Measurements from ENCODE around the gene IDH1. TPM values are rescaled to one million over a fixed set of nuclear protein-coding genes. Genes with fewer than 3 reads are reported as not detected.
"Not testable (repeated sequence)": the region's sequence is repeated elsewhere in the genome, so short reads cannot be mapped to it uniquely, and the experiment has no call there.

IDH1 gene
- polyA plus RNA-seq, 1 donor = 35.2 TPM

- no peak for DNase-seq (ENCODE audit: low read depth)
These were observed 32.5 kb downstream of the IDH1 start for GRCh38 chr2:208222351-208222750.

GRCh38 chr2:208221873-208222272 lies 33.0 kb downstream of the IDH1 start:
- not testable (repeated sequence) for DNase-seq (ENCODE audit: low read depth)

- no peak for DNase-seq (ENCODE audit: low read depth)
These were observed 44.0 kb downstream of the IDH1 start for GRCh38 chr2:208210688-208211451.

GRCh38 chr2:208208335-208209085 lies 46.4 kb downstream of the IDH1 start:
- DNase-seq (ENCODE audit: low read depth) = no peak

GRCh38 chr2:208207769-208208168 lies 47.1 kb downstream of the IDH1 start:
- no peak for DNase-seq (ENCODE audit: low read depth)

GRCh38 chr2:208204166-208204565 lies 50.7 kb downstream of the IDH1 start:
- no peak for DNase-seq (ENCODE audit: low read depth)

GRCh38 chr2:208195531-208195930 lies 59.3 kb downstream of the IDH1 start:
- no peak for DNase-seq (ENCODE audit: low read depth)

- DNase-seq (ENCODE audit: low read depth) = no peak
These were observed 62.1 kb downstream of the IDH1 start for GRCh38 chr2:208192611-208193236.

- no peak for DNase-seq (ENCODE audit: low read depth)
These were observed 64.9 kb downstream of the IDH1 start, which contains the start of gene C2orf80 for GRCh38 chr2:208189810-208190503. Gene C2orf80, minus strand, starts transcription at chr2:208190030. Its CDS starts 3,044 bp downstream, at chr2:208186986.

- DNase-seq (ENCODE audit: low read depth) = no peak
These were observed 65.6 kb downstream of the IDH1 start for GRCh38 chr2:208189069-208189809.

GRCh38 chr2:208186893-208187292 lies 68.0 kb downstream of the IDH1 start:
- no peak for DNase-seq (ENCODE audit: low read depth)

GRCh38 chr2:208186465-208186864 lies 68.4 kb downstream of the IDH1 start:
- no peak for DNase-seq (ENCODE audit: low read depth)

Other genes with a start within 250 kb of the IDH1 start
- 5.9 TPM for gene PLEKHM3, start 229.5 kb downstream of the IDH1 start, polyA plus RNA-seq (ENCODE audit: insufficient read length)
- gene CRYGD, start 130.5 kb downstream of the IDH1 start, polyA plus RNA-seq (ENCODE audit: insufficient read length) = not detected
- not detected for gene CRYGC, start 125.2 kb downstream of the IDH1 start, polyA plus RNA-seq (ENCODE audit: insufficient read length)
- gene CRYGB, start 108.9 kb downstream of the IDH1 start, polyA plus RNA-seq (ENCODE audit: insufficient read length) = not detected
- not detected for gene CRYGA, start 91.5 kb downstream of the IDH1 start, polyA plus RNA-seq (ENCODE audit: insufficient read length)
- gene C2orf80, start 65.0 kb downstream of the IDH1 start, polyA plus RNA-seq (ENCODE audit: insufficient read length) = not detected
- 17.4 TPM for gene PIKFYVE, start 11.2 kb upstream of the IDH1 start, polyA plus RNA-seq (ENCODE audit: insufficient read length)
- gene PTH2R, start 151.7 kb upstream of the IDH1 start, polyA plus RNA-seq (ENCODE audit: insufficient read length) = 0.10 TPM

Measured in forelimb muscle (tissue), 1 donor.